GM10266 (cell line): Measurements from ENCODE around the gene IFFO2.

ENCODE experiments used
- DNase-seq: peaks from one replicate; pipeline ENCODE4 v3.0.0; 2012; ENCODE audit errors: extremely low spot score
- CTCF ChIP-seq: IDR thresholded peaks from 2 replicates; pipeline ENCODE4 v1.5.1; 2012; ENCODE audit warnings: mild to moderate bottlenecking, low read depth; ENCODE audit not compliant: control insufficient read depth, insufficient read depth; ENCODE audit errors: missing control alignments

IFFO2 gene

GRCh38 chr1:18997508-18997907 lies 41.0 kb upstream of the IFFO2 start:
- DNase-seq = no peak
- TF ChIP-seq CTCF = no peak

GRCh38 chr1:18996548-18997177 lies 40.2 kb upstream of the IFFO2 start:
- no peak for TF ChIP-seq CTCF
- DNase-seq = no peak

- TF ChIP-seq CTCF = no peak
- no peak for DNase-seq
These were observed 37.9 kb upstream of the IFFO2 start for GRCh38 chr1:18994381-18994780.

GRCh38 chr1:18992646-18993045 lies 36.2 kb upstream of the IFFO2 start:
- no peak for TF ChIP-seq CTCF
- DNase-seq = no peak

GRCh38 chr1:18991585-18991984 lies 35.1 kb upstream of the IFFO2 start:
- TF ChIP-seq CTCF = no peak
- DNase-seq = no peak

- no peak for DNase-seq
- TF ChIP-seq CTCF = no peak
These were observed 33.4 kb upstream of the IFFO2 start for GRCh38 chr1:18989896-18990295.

- no peak for DNase-seq
- TF ChIP-seq CTCF = no peak
These were observed 32.8 kb upstream of the IFFO2 start for GRCh38 chr1:18989176-18989799.
